ENCODE data around the gene LRMDA. TPM values are rescaled to one million over a fixed set of nuclear protein-coding genes. Genes with fewer than 3 reads are reported as not detected.

LRMDA gene
- total and polyA plus RNA-seq, 2 of the 8 experiments (the other 6 are each of a cell fraction or from before 2014, with no cell fraction given): 0.86 to 2.8 TPM

DNA sequence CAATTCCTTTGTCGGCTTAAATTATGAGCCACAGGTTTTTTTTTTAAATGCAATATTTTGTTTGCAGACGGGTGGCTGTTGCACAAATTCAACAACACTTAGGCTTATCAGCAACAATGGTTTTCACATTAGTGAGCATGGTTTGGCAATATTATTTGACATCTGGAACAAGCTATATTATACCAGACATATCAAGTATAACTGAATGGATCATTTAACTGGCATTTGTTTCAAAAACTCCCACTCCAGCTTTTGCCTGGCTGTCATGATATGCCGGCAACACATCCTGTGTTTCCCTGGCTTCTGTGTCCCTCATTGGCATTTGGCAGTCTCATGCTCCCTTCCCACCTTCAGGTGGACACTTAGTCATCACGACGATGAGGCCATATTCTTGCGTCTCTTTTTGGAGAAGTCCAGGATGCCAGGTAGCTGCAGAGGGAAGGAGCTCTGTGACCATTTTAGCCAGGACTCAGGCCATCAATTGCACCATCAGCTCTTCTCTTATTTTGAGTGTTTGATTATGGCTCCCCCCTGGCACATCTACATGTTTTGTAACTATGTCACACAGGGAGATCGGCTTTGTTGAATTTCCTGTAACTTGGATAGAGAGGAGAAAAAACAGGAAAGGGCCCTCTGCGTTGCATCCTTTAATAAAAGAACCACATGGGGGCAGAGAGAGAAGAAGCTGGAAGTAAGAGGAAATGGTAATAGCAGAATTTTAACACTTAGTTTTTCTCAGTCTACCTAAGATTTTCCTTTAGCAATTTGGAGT is 413.9 kb downstream of the LRMDA start:
- Histone ChIP-seq H3K14ac (ENCODE audit: insufficient read length) (no peak overlapping the region), H3K36me3 (ENCODE audit: control insufficient read depth in 2 of 4, insufficient read depth in 4 of 4, low read length in 3 of 4) (no peaks in the 10 kb centered on the region), H2AFZ (ENCODE audit: low read length) (0 out of 2 replicates have a peak overlapping the region, but pooled peaks have one; percentile 14), H2BK12ac (ENCODE audit: low read depth, low read length) (0 out of 2 replicates have a peak overlapping the region, but pooled peaks have one; percentile 41), H3K9ac (replicated peaks in 1 of 4; ENCODE audit: extremely low read depth in 1 of 4, low read depth in 3 of 4, low read length in 3 of 4) (no peak overlapping the region), H3K23me2 (ENCODE audit: low read depth, low read length) (no peaks in the 10 kb centered on the region), H3K56ac (replicated peaks; ENCODE audit: insufficient read length, low read depth, low read length) (no peak overlapping the region), H2BK120ac (replicated peaks; ENCODE audit: low read depth, low read length) (no peak overlapping the region), H3K4ac (replicated peaks; ENCODE audit: insufficient read length, low read depth, low read length) (no peak overlapping the region), H3K4me1 (replicated peaks in 1 of 4; ENCODE audit: control insufficient read depth in 3 of 4, insufficient read depth in 4 of 4, low read length in 3 of 4) (peaks cover 0 to 10% (median 4%) of the 10 kb centered on the region in 4 experiments; a peak in 4 of 7 replicates), H3K27ac (ENCODE audit: low read depth, low read length) (no peak overlapping the region), H4K5ac (ENCODE audit: insufficient read length, low read depth, low read length) (no peak overlapping the region), H3K9me3 (ENCODE audit: insufficient read depth in 2 of 2, low read depth in 1 of 2, low read length in 1 of 2) (no peaks in the 10 kb centered on the region), H3K79me1 (ENCODE audit: low read depth, low read length) (no peaks in the 10 kb centered on the region), H2BK20ac (ENCODE audit: low read length) (no peak overlapping the region), H4K8ac (ENCODE audit: extremely low read depth, insufficient read depth, low read length) (no peak overlapping the region), H3K4me3 (ENCODE audit: extremely low read depth in 1 of 4, insufficient read depth in 2 of 4, low read depth in 3 of 4, low read length in 4 of 4) (no peak overlapping the region), H3K18ac (ENCODE audit: extremely low read depth, low read length) (no peak overlapping the region), H2BK5ac (ENCODE audit: low read depth, low read length) (no peak overlapping the region), H2AK5ac (ENCODE audit: low read depth, low read length) (no peak overlapping the region), H3K4me2 (ENCODE audit: insufficient read depth in 1 of 2, low read depth in 2 of 2, low read length in 2 of 2) (no peak overlapping the region), H3K79me2 (ENCODE audit: control insufficient read depth in 1 of 2, insufficient read depth in 2 of 2, low read length in 2 of 2) (no peaks in the 10 kb centered on the region), H4K91ac (replicated peaks; ENCODE audit: insufficient read length, low read length) (no peak overlapping the region), H3K23ac (ENCODE audit: insufficient read length) (no peak overlapping the region), H4K20me1 (replicated peaks in 1 of 2; ENCODE audit: control insufficient read depth in 1 of 2, insufficient read depth in 2 of 2, low read length in 2 of 2) (no peaks in the 10 kb centered on the region), H2BK15ac (ENCODE audit: low read length) (no peak overlapping the region), H3K27me3 (replicated peaks in 1 of 4; ENCODE audit: control insufficient read depth in 3 of 4, extremely low read depth in 1 of 4, insufficient read depth in 3 of 4, low read length in 3 of 4) (no peaks in the 10 kb centered on the region)
- no peak for FAIRE-seq
- DNase-seq (ENCODE audit: low read depth in 1 of 2, low spot score in 2 of 2): no peak
- ChIA-PET CTCF (ENCODE audit: partially characterized antibody) (interaction anchor here (0.7 to 1.5 kb wide), 5 partner anchors 8 to 242 kb away, joined by 3 to 7 read pairs (median 3); no protein-coding TSS in a partner anchor), POLR2A (ENCODE audit: partially characterized antibody) (interaction anchor here (1.6 kb wide), 1 partner anchor 12 kb away, joined by 5 read pairs; no protein-coding TSS in a partner anchor)
- 80% methylated on average over 8 of the region's 8 CpGs; no CpG with 5 or more reads in 1 of the 2 experiments for WGBS, 2 experiments (ENCODE audit: extremely low coverage in 1 of 2, insufficient coverage in 1 of 2, insufficient read length in 1 of 2, insufficient replicate concordance in 2 of 2, low coverage in 1 of 2, low lambda C conversion rate in 2 of 2, missing lambda C conversion rate in 1 of 2)
- TF ChIP-seq GABPA (IDR thresholded peaks at IDR 0.05; ENCODE audit: borderline replicate concordance, insufficient read depth, low read length): no peak
- TF ChIP-seq SRF (IDR thresholded peaks at IDR 0.05; ENCODE audit: low read depth, low read length): no peak
- no peak for TF ChIP-seq RBBP5 (IDR thresholded peaks at IDR 0.05; ENCODE audit: borderline replicate concordance, low read depth, low read length)
- no peak for TF ChIP-seq KDM4A (IDR thresholded peaks at IDR 0.05; ENCODE audit: low read depth, low read length, severe bottlenecking)
- TF ChIP-seq BACH1 (IDR thresholded peaks at IDR 0.05; ENCODE audit: low read length): no peak
